NB4 (cell line): ENCODE data around the gene TC2N.

Experiments
- POLR2A ChIP-seq: IDR thresholded peaks from 2 replicates; pipeline ENCODE4 v1.6.1; 2011; ENCODE audit warnings: mild to moderate bottlenecking; ENCODE audit not compliant: insufficient read length; ENCODE audit errors: extremely low read depth
- TF ChIP-seq, protein P1 (sequence below): IDR thresholded peaks from one replicate; pipeline ENCODE4 v1.5.1; 2012; ENCODE audit warnings: low read depth, low read length
- TF ChIP-seq, protein P2 (sequence below): IDR thresholded peaks from 2 replicates; pipeline ENCODE4 v1.6.1; 2011; ENCODE audit warnings: low read depth, low read length

DNA sequence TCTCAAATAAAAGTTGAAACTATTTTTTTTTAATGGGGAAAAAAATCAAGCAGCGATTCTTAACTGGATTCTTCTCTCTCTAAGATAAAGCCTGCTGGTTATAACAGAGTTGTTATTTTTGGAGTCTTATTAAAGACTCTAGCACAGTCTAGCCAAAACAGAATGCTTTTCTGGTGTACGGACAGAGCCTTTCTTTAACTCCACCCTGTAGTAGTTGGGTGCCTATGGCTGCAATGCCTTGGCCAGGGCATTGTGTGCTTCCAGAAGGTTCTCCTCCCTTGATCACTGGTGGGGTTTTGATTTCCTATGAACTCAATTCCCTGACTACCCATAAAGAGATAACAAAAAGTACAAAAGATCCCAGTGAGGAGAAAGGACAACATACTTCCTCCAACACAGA is 35.7 kb upstream of the TC2N start:
- TF ChIP-seq, protein P1, sequence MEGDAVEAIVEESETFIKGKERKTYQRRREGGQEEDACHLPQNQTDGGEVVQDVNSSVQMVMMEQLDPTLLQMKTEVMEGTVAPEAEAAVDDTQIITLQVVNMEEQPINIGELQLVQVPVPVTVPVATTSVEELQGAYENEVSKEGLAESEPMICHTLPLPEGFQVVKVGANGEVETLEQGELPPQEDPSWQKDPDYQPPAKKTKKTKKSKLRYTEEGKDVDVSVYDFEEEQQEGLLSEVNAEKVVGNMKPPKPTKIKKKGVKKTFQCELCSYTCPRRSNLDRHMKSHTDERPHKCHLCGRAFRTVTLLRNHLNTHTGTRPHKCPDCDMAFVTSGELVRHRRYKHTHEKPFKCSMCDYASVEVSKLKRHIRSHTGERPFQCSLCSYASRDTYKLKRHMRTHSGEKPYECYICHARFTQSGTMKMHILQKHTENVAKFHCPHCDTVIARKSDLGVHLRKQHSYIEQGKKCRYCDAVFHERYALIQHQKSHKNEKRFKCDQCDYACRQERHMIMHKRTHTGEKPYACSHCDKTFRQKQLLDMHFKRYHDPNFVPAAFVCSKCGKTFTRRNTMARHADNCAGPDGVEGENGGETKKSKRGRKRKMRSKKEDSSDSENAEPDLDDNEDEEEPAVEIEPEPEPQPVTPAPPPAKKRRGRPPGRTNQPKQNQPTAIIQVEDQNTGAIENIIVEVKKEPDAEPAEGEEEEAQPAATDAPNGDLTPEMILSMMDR = no peak
- TF ChIP-seq, protein P2, sequence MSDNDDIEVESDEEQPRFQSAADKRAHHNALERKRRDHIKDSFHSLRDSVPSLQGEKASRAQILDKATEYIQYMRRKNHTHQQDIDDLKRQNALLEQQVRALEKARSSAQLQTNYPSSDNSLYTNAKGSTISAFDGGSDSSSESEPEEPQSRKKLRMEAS = no peak
- TF ChIP-seq POLR2A = no peak
